Measurements from ENCODE around the gene SIAE. TPM values are rescaled to one million over a fixed set of nuclear protein-coding genes. Genes with fewer than 3 reads are reported as not detected.
A peak's percentile ranks its signal among the peaks of the same experiment; 100 is the strongest.

The SIAE gene
- total RNA-seq, 1 experiment from 2014 or later: 11.2 TPM

- H3K27ac ChIP-seq (ENCODE audit: low read depth, low read length, poor library complexity, severe bottlenecking): no peak overlapping the region
- no peak for DNase-seq (ENCODE audit: low spot score)
- H3K4me3 ChIP-seq (ENCODE audit: low read depth, low read length, poor library complexity, severe bottlenecking): no peak overlapping the region
- ChIA-PET POLR2A (ENCODE audit: low non-redundant PET) (no interaction called here), CTCF (no interaction called here)
- TF ChIP-seq CTCF (conservative IDR thresholded peaks at IDR 0.05; ENCODE audit: low read depth, low read length) (no peak), EZH2 (IDR thresholded peaks at IDR 0.05; ENCODE audit: borderline replicate concordance, low read depth, low read length, poor library complexity, severe bottlenecking) (no peak)
- peaks cover 55% of the 10 kb centered on the region for H3K36me3 ChIP-seq (ENCODE audit: insufficient read depth, low read length, poor library complexity, severe bottlenecking)
- H3K4me1 ChIP-seq (ENCODE audit: insufficient read depth, low read length, poor library complexity, severe bottlenecking): peaks cover 12% of the 10 kb centered on the region
- no TSS peak for BruUV-seq (replicated peaks)
- no peaks in the 10 kb centered on the region for H3K9me3 ChIP-seq (ENCODE audit: low read depth, low read length, poor library complexity, severe bottlenecking)
- no peaks in the 10 kb centered on the region for H3K27me3 ChIP-seq (replicated peaks; ENCODE audit: insufficient read depth, low read depth, low read length, poor library complexity)
- intact Hi-C loops (cut with micrococcal nuclease; ENCODE audit: unreplicated experiment): no loop called here
Measured at GRCh38 chr11:124625504-124626168, 47.9 kb downstream of the SIAE start.

- Histone ChIP-seq H3K27ac (ENCODE audit: low read depth, low read length, poor library complexity, severe bottlenecking) (peak overlapping the region; percentile 88), H3K4me1 (ENCODE audit: insufficient read depth, low read length, poor library complexity, severe bottlenecking) (peaks cover 12% of the 10 kb centered on the region), H3K4me3 (ENCODE audit: low read depth, low read length, poor library complexity, severe bottlenecking) (peak overlapping the region; percentile 86), H3K36me3 (ENCODE audit: insufficient read depth, low read length, poor library complexity, severe bottlenecking) (peaks cover 39% of the 10 kb centered on the region), H3K27me3 (replicated peaks; ENCODE audit: insufficient read depth, low read depth, low read length, poor library complexity) (no peaks in the 10 kb centered on the region), H3K9me3 (ENCODE audit: low read depth, low read length, poor library complexity, severe bottlenecking) (no peaks in the 10 kb centered on the region)
- ChIA-PET POLR2A (ENCODE audit: low non-redundant PET) (no interaction called here), CTCF (no interaction called here)
- BruUV-seq (replicated peaks): no TSS peak
- intact Hi-C loops (cut with micrococcal nuclease; ENCODE audit: unreplicated experiment): no loop called here
- no peak for DNase-seq (ENCODE audit: low spot score)
- TF ChIP-seq CTCF (conservative IDR thresholded peaks at IDR 0.05; ENCODE audit: low read depth, low read length): no peak
- TF ChIP-seq EZH2 (IDR thresholded peaks at IDR 0.05; ENCODE audit: borderline replicate concordance, low read depth, low read length, poor library complexity, severe bottlenecking): no peak
Measured at GRCh38 chr11:124623861-124624525, 49.5 kb downstream of the SIAE start.

- peak; percentile 98 for DNase-seq (ENCODE audit: low spot score)
- Histone ChIP-seq H3K27me3 (replicated peaks; ENCODE audit: insufficient read depth, low read depth, low read length, poor library complexity) (no peaks in the 10 kb centered on the region), H3K4me1 (ENCODE audit: insufficient read depth, low read length, poor library complexity, severe bottlenecking) (peaks cover 12% of the 10 kb centered on the region), H3K36me3 (ENCODE audit: insufficient read depth, low read length, poor library complexity, severe bottlenecking) (peaks cover 30% of the 10 kb centered on the region), H3K4me3 (ENCODE audit: low read depth, low read length, poor library complexity, severe bottlenecking) (peak within 1 kb of the TSS; percentile 86), H3K9me3 (ENCODE audit: low read depth, low read length, poor library complexity, severe bottlenecking) (no peaks in the 10 kb centered on the region), H3K27ac (ENCODE audit: low read depth, low read length, poor library complexity, severe bottlenecking) (peak within 1 kb of the TSS; percentile 88)
- CTCF ChIA-PET: interaction anchor here (1.0 kb wide), 1 partner anchor 254 kb away, joined by 3 read pairs; no protein-coding TSS in a partner anchor
- TSS peak; percentile 49 for BruUV-seq (replicated peaks)
- POLR2A ChIA-PET (ENCODE audit: low non-redundant PET): interaction anchor here (0.5 kb wide), 1 partner anchor 207 kb away, joined by 9 read pairs; no protein-coding TSS in a partner anchor
- intact Hi-C loops (cut with micrococcal nuclease; ENCODE audit: unreplicated experiment): no loop called here
- no peak for TF ChIP-seq CTCF (conservative IDR thresholded peaks at IDR 0.05; ENCODE audit: low read depth, low read length)
Measured at GRCh38 chr11:124622531-124623451, 50.7 kb downstream of the SIAE start, which contains the start of gene TBRG1. TSS of gene TBRG1 (plus strand) at chr11:124622864. CDS start at chr11:124623084, 220 bp downstream.

Measured in A673 (cell line).